ENCODE measurements around the gene BANK1. TPM values are rescaled to one million over a fixed set of nuclear protein-coding genes. Genes with fewer than 3 reads are reported as not detected.

BANK1 gene
- total and polyA plus RNA-seq, 8 donors, result 0.31 to 24.3 (median 2.1) TPM; not detected in 1

GRCh38 chr4:102089850-102090621 lies 299.5 kb downstream of the BANK1 start:
- no peaks in the 10 kb centered on the region for H3K27me3 ChIP-seq
- H3K4me1 ChIP-seq, result no peaks in the 10 kb centered on the region
- WGBS, 5 donors, result 55 to 67% (median 64%) methylated on average over 5 of the region's 5 CpGs
- TF ChIP-seq, protein P1, sequence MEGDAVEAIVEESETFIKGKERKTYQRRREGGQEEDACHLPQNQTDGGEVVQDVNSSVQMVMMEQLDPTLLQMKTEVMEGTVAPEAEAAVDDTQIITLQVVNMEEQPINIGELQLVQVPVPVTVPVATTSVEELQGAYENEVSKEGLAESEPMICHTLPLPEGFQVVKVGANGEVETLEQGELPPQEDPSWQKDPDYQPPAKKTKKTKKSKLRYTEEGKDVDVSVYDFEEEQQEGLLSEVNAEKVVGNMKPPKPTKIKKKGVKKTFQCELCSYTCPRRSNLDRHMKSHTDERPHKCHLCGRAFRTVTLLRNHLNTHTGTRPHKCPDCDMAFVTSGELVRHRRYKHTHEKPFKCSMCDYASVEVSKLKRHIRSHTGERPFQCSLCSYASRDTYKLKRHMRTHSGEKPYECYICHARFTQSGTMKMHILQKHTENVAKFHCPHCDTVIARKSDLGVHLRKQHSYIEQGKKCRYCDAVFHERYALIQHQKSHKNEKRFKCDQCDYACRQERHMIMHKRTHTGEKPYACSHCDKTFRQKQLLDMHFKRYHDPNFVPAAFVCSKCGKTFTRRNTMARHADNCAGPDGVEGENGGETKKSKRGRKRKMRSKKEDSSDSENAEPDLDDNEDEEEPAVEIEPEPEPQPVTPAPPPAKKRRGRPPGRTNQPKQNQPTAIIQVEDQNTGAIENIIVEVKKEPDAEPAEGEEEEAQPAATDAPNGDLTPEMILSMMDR (IDR thresholded peaks at IDR 0.05), result no peak
- TF ChIP-seq EP300 (IDR thresholded peaks at IDR 0.05), result no peak
- TF ChIP-seq POLR2AphosphoS5 (IDR thresholded peaks at IDR 0.05), result no peak
- no peak for TF ChIP-seq POLR2A (IDR thresholded peaks at IDR 0.05)
- DNase-seq, result no peak
- H3K9me3 ChIP-seq, result peaks cover 0 to 8% (median 2%) of the 10 kb centered on the region in 4 donors
- no peaks in the 10 kb centered on the region for H3K36me3 ChIP-seq
- no peak overlapping the region for H3K4me3 ChIP-seq
- intact Hi-C loops (cut with DNase I; ENCODE audit: low total_unique reads), result no loop called here
- H3K27ac ChIP-seq, result no peak overlapping the region

- H3K4me3 ChIP-seq, result no peak overlapping the region
- WGBS, 5 donors, result 86 to 93% (median 90%) methylated on average over 3 of the region's 3 CpGs
- no peaks in the 10 kb centered on the region for H3K36me3 ChIP-seq
- TF ChIP-seq POLR2A (IDR thresholded peaks at IDR 0.05) (no peak), EP300 (IDR thresholded peaks at IDR 0.05) (no peak), POLR2AphosphoS5 (IDR thresholded peaks at IDR 0.05) (no peak)
- TF ChIP-seq, protein P1 (IDR thresholded peaks at IDR 0.05), result no peak
- H3K9me3 ChIP-seq, result peaks cover 0 to 8% (median 2%) of the 10 kb centered on the region in 4 donors
- H3K27me3 ChIP-seq, result no peaks in the 10 kb centered on the region
- no peak for DNase-seq
- no peak overlapping the region for H3K27ac ChIP-seq
- H3K4me1 ChIP-seq, result no peaks in the 10 kb centered on the region
- intact Hi-C loops (cut with DNase I; ENCODE audit: low total_unique reads), result no loop called here
These were observed 301.1 kb downstream of the BANK1 start for GRCh38 chr4:102091656-102092055.

DNA sequence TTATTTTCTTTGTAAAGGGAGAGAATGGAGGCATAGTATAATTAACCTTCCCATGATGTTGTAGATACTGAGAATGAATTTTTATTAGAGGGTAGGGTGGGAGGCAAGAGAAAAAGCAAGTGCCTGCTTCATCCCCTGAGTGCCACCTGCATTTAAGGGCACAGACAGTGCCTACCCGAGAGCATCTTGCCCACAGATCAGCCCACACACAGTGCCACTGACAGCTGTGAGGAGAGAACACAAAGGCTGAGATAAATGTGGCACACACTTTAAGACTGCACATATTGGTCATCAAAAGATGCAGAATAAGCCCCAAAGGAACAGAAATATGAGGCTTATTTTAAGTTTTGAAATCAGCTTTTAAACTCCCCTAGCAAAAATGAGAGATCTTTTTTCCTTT lies 304.0 kb downstream of the BANK1 start:
- Histone ChIP-seq H3K9me3 (no peaks in the 10 kb centered on the region), H3K27ac (no peak overlapping the region), H3K4me3 (no peak overlapping the region), H3K4me1 (no peaks in the 10 kb centered on the region), H3K27me3 (no peaks in the 10 kb centered on the region), H3K36me3 (no peaks in the 10 kb centered on the region)
- TF ChIP-seq POLR2AphosphoS5 (IDR thresholded peaks at IDR 0.05) (no peak), POLR2A (IDR thresholded peaks at IDR 0.05) (no peak), EP300 (IDR thresholded peaks at IDR 0.05) (no peak)
- TF ChIP-seq, protein P1 (IDR thresholded peaks at IDR 0.05), result no peak
- intact Hi-C loops (cut with DNase I; ENCODE audit: low total_unique reads), result no loop called here
- DNase-seq, result no peak
- 47 to 74% (median 70%) methylated on average over 1 of the region's 1 CpG for WGBS, 5 donors

GRCh38 chr4:102103368-102103767 lies 312.8 kb downstream of the BANK1 start:
- peaks cover 0 to 32% (median 18%) of the 10 kb centered on the region in 4 donors for H3K9me3 ChIP-seq
- H3K27ac ChIP-seq, result no peak overlapping the region
- intact Hi-C loops (cut with DNase I; ENCODE audit: low total_unique reads), result no loop called here
- no peaks in the 10 kb centered on the region for H3K27me3 ChIP-seq
- no peak overlapping the region for H3K4me3 ChIP-seq
- TF ChIP-seq, protein P1 (IDR thresholded peaks at IDR 0.05), result no peak
- no peak for TF ChIP-seq EP300 (IDR thresholded peaks at IDR 0.05)
- no peak for TF ChIP-seq POLR2AphosphoS5 (IDR thresholded peaks at IDR 0.05)
- TF ChIP-seq POLR2A (IDR thresholded peaks at IDR 0.05), result no peak
- no peak for DNase-seq
- no peaks in the 10 kb centered on the region for H3K4me1 ChIP-seq
- WGBS, 5 donors, result 44 to 68% (median 51%) methylated on average over 3 of the region's 3 CpGs
- H3K36me3 ChIP-seq, result no peaks in the 10 kb centered on the region

Data from stomach (tissue), 9 donors.